Muscle layer of colon (tissue), 2 donors: ENCODE data around the gene TMIGD2.
"Not testable (repeated sequence)": the region's sequence is repeated elsewhere in the genome, so short reads cannot be mapped to it uniquely, and the experiment has no call there.

Experiments
- H3K27ac ChIP-seq: one replicate; pipeline ENCODE4 v1.7.0; 2013; ENCODE audit warnings: low read depth, mild to moderate bottlenecking, low read length, moderate library complexity
- H3K27me3 ChIP-seq, 2 donors: one replicate each; pipeline ENCODE4 v1.7.0; 2013; ENCODE audit warnings: low read length in 2 of 2, mild to moderate bottlenecking in 2 of 2; ENCODE audit not compliant: insufficient read depth in 2 of 2, control insufficient read depth in 1 of 2
- H3K36me3 ChIP-seq: one replicate; pipeline ENCODE4 v1.7.0; 2013; ENCODE audit warnings: mild to moderate bottlenecking, low read length; ENCODE audit not compliant: insufficient read depth
- H3K4me1 ChIP-seq: one replicate; pipeline ENCODE4 v1.7.0; 2013; ENCODE audit warnings: mild to moderate bottlenecking, low read length; ENCODE audit not compliant: insufficient read depth
- H3K4me3 ChIP-seq, 2 donors: one replicate each; pipeline ENCODE4 v1.7.0; 2013; ENCODE audit warnings: low read length in 2 of 2, low read depth in 1 of 2, mild to moderate bottlenecking in 1 of 2, moderate library complexity in 1 of 2
- H3K9ac ChIP-seq: one replicate; pipeline ENCODE4 v1.7.0; 2013; ENCODE audit warnings: low read length
- H3K9me3 ChIP-seq: one replicate; pipeline ENCODE4 v1.7.0; 2013; ENCODE audit warnings: mild to moderate bottlenecking, low read length
- donor health status: abdominal sarcoma.
- donor health status: Adenocarcinoma of cecum.

The TMIGD2 gene

GRCh38 chr19:4274321-4274686, 27.9 kb downstream of the TMIGD2 start:
- H3K27ac ChIP-seq, H3K4me1 ChIP-seq: not testable (repeated sequence)

GRCh38 chr19:4272894-4273293, 29.3 kb downstream of the TMIGD2 start:
- Histone ChIP-seq H3K27ac (no peak overlapping the region), H3K9me3 (no peaks in the 10 kb centered on the region), H3K4me3 (no peak overlapping the region), H3K27me3 (peaks cover under 1 to 2% of the 10 kb centered on the region in 2 donors), H3K9ac (no peak overlapping the region), H3K36me3 (peaks cover 12% of the 10 kb centered on the region), H3K4me1 (no peaks in the 10 kb centered on the region)

More at GRCh38 chr19:4274321-4274686, 27.9 kb downstream of the TMIGD2 start:
- H3K36me3 ChIP-seq, H3K9me3 ChIP-seq, H3K4me3 ChIP-seq, H3K9ac ChIP-seq: not testable (repeated sequence)
- peaks cover 3 to 15% of the 10 kb centered on the region in 2 donors for H3K27me3 ChIP-seq

GRCh38 chr19:4268816-4269430, 33.3 kb downstream of the TMIGD2 start:
- Histone ChIP-seq H3K4me3 (no peak overlapping the region), H3K27ac (no peak overlapping the region), H3K36me3 (peaks cover 25% of the 10 kb centered on the region), H3K9ac (no peak overlapping the region), H3K9me3 (no peaks in the 10 kb centered on the region), H3K27me3 (no peaks in the 10 kb centered on the region), H3K4me1 (no peaks in the 10 kb centered on the region)

- Histone ChIP-seq H3K4me1 (no peaks in the 10 kb centered on the region), H3K4me3 (no peak overlapping the region), H3K27ac (no peak overlapping the region), H3K9ac (no peak overlapping the region), H3K36me3 (peaks cover 27% of the 10 kb centered on the region), H3K9me3 (no peaks in the 10 kb centered on the region), H3K27me3 (no peaks in the 10 kb centered on the region)
Measured at GRCh38 chr19:4267901-4268815, 34.0 kb downstream of the TMIGD2 start.

GRCh38 chr19:4267101-4267900, 34.9 kb downstream of the TMIGD2 start:
- Histone ChIP-seq H3K27me3 (no peaks in the 10 kb centered on the region), H3K9me3 (no peaks in the 10 kb centered on the region), H3K4me1 (no peaks in the 10 kb centered on the region), H3K9ac (no peak overlapping the region), H3K4me3 (no peak overlapping the region), H3K27ac (no peak overlapping the region), H3K36me3 (peaks cover 34% of the 10 kb centered on the region)

GRCh38 chr19:4266253-4267000, 35.8 kb downstream of the TMIGD2 start:
- Histone ChIP-seq H3K36me3 (peaks cover 35% of the 10 kb centered on the region), H3K27me3 (no peaks in the 10 kb centered on the region), H3K4me3 (no peak overlapping the region), H3K27ac (no peak overlapping the region), H3K9ac (no peak overlapping the region), H3K4me1 (no peaks in the 10 kb centered on the region), H3K9me3 (no peaks in the 10 kb centered on the region)

- Histone ChIP-seq H3K27me3 (no peaks in the 10 kb centered on the region), H3K36me3 (peaks cover 41% of the 10 kb centered on the region), H3K4me3 (no peak overlapping the region), H3K9ac (no peak overlapping the region), H3K27ac (no peak overlapping the region), H3K9me3 (no peaks in the 10 kb centered on the region), H3K4me1 (no peaks in the 10 kb centered on the region)
Measured at GRCh38 chr19:4264812-4265211, 37.4 kb downstream of the TMIGD2 start.

- Histone ChIP-seq H3K4me3 (no peak overlapping the region), H3K27me3 (no peaks in the 10 kb centered on the region), H3K9ac (no peak overlapping the region), H3K4me1 (no peaks in the 10 kb centered on the region), H3K36me3 (peaks cover 30% of the 10 kb centered on the region), H3K27ac (no peak overlapping the region), H3K9me3 (no peaks in the 10 kb centered on the region)
Measured at GRCh38 chr19:4260613-4261191, 41.5 kb downstream of the TMIGD2 start.

GRCh38 chr19:4258181-4258580, 44.0 kb downstream of the TMIGD2 start:
- Histone ChIP-seq H3K36me3 (peaks cover 41% of the 10 kb centered on the region), H3K4me1 (no peaks in the 10 kb centered on the region), H3K9me3 (no peaks in the 10 kb centered on the region), H3K4me3 (no peak overlapping the region), H3K27ac (no peak overlapping the region), H3K9ac (no peak overlapping the region), H3K27me3 (no peaks in the 10 kb centered on the region)

- Histone ChIP-seq H3K27ac (no peak overlapping the region), H3K27me3 (no peaks in the 10 kb centered on the region), H3K36me3 (peaks cover 38% of the 10 kb centered on the region)
Measured at GRCh38 chr19:4257025-4257424, 45.2 kb downstream of the TMIGD2 start.

More at GRCh38 chr19:4257025-4257424, 45.2 kb downstream of the TMIGD2 start:
- Histone ChIP-seq H3K9ac (no peak overlapping the region), H3K4me1 (no peaks in the 10 kb centered on the region), H3K4me3 (no peak overlapping the region), H3K9me3 (no peaks in the 10 kb centered on the region)
